Body of pancreas (tissue), 4 donors: ENCODE measurements around the gene ASTN2.

Experiments used
- CTCF ChIP-seq, 7 experiments: fragments of 450-650 bp in 4 of 7; fragments of 200-600 bp in 3 of 7; sonication (generic) in 3 of 7; IDR thresholded peaks; one replicate each; pipeline ENCODE4 v1.5.1; 2016 to 2019; ENCODE audit warnings: antibody characterized with exemption in 7 of 7
- POLR2A ChIP-seq, 3 donors: fragments of 450-650 bp; IDR thresholded peaks; one replicate each; pipeline ENCODE4 v1.6.1; 2016; ENCODE audit warnings: antibody characterized with exemption in 3 of 3, mild to moderate bottlenecking in 2 of 3

DNA sequence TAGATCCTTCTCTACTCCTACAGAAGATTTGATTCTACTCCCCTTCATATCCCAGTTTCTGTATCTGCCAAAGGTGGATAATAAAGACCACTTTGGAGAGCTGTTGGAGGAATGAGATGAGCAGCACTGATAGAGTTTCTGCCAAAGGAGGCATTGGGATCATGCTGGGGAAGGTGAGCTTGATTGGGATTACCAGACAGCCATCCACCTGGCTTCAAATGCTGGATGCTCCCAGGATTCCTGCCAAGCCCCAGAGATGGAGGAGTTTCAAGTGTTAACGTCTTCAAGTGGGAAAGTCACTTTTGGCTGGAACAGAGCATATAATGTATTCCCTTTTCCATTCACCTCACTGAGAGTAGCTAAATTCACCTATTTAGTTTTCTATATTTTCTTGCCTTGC is 379.3 kb downstream of the ASTN2 start:
- TF ChIP-seq CTCF (IDR thresholded peaks at IDR 0.05) (no peak), POLR2A (IDR thresholded peaks at IDR 0.05) (no peak)
